IMR-90 (cell line): ENCODE results near the gene SMYD4. TPM values are rescaled to one million over a fixed set of nuclear protein-coding genes. Genes with fewer than 3 reads are reported as not detected.

Source experiments
- ATAC-seq: fragments of 200-7000 bp; cut with Tn5 transposase; 2 replicates; pipeline ENCODE4 v1.9.1; 2020; ENCODE audit warnings: low read depth, mild to moderate bottlenecking, moderate library complexity
- BruUV-seq: library from RNA; stranded (reverse); fragments of 400-500 nt; replicated peaks from 2 replicates; lab custom pipeline; 2021; lab: Mats Ljungman, UMichigan
- CTCF ChIA-PET: fragments of 300-600 bp; formaldehyde crosslinking; extraction: SDS; loops from one replicate; lab custom pipeline; 2021; ENCODE audit warnings: antibody characterized with exemption; lab: Yijun Ruan, JAX
- POLR2A ChIA-PET: fragments of 300-600 bp; sonication (Branson Sonifier 250); formaldehyde crosslinking; loops from one replicate; lab custom pipeline; 2022; ENCODE audit warnings: antibody characterized with exemption; ENCODE audit not compliant: unreplicated experiment; lab: Charles Lee
- DNase-seq: peaks from one replicate; pipeline ENCODE4 v3.0.0; 2013
- H2AFZ ChIP-seq: replicated peaks from 2 replicates; pipeline ENCODE3; 2013; ENCODE audit warnings: low read length, mild to moderate bottlenecking; ENCODE audit not compliant: poor library complexity
- H2AK5ac ChIP-seq: 2 replicates; pipeline ENCODE4 v1.6.1; 2013; ENCODE audit warnings: low read depth, low read length, inconsistent platforms
- H2AK9ac ChIP-seq: replicated peaks from 2 replicates; pipeline ENCODE3; 2013; ENCODE audit warnings: mild to moderate bottlenecking, low read depth, low read length, moderate library complexity; ENCODE audit not compliant: poor library complexity
- H2BK120ac ChIP-seq: 2 replicates; pipeline ENCODE4 v1.6.1; 2013; ENCODE audit warnings: low read depth, low read length, inconsistent platforms
- H2BK15ac ChIP-seq: 3 replicates; pipeline ENCODE4 v1.6.1; 2013; ENCODE audit warnings: low read depth, low read length, inconsistent platforms
- H2BK20ac ChIP-seq: 2 replicates; pipeline ENCODE4 v1.6.1; 2013; ENCODE audit warnings: low read depth, mild to moderate bottlenecking, inconsistent platforms, low read length, moderate library complexity
- H2BK5ac ChIP-seq: 2 replicates; pipeline ENCODE4 v1.6.1; 2013; ENCODE audit warnings: mild to moderate bottlenecking, low read depth, low read length, inconsistent platforms; ENCODE audit not compliant: poor library complexity, severe bottlenecking
- H3K14ac ChIP-seq: replicated peaks from 2 replicates; pipeline ENCODE4 v1.6.1; 2013; ENCODE audit warnings: low read depth, low read length, inconsistent platforms
- H3K18ac ChIP-seq: 2 replicates; pipeline ENCODE4 v1.6.1; 2013; ENCODE audit warnings: low read depth, low read length, control low read depth
- H3K23ac ChIP-seq: 2 replicates; pipeline ENCODE4 v1.6.1; 2013; ENCODE audit warnings: low read depth, low read length, inconsistent platforms
- H3K27ac ChIP-seq: 2 replicates; pipeline ENCODE4 v1.5.1; 2013; ENCODE audit warnings: mild to moderate bottlenecking, control low read depth, low read length; ENCODE audit not compliant: insufficient read depth
- H3K27me3 ChIP-seq: 2 replicates; pipeline ENCODE4 v1.6.1; 2013; ENCODE audit warnings: low read length; ENCODE audit not compliant: control insufficient read depth, insufficient read depth
- H3K36me3 ChIP-seq: 2 replicates; pipeline ENCODE4 v1.6.1; 2013; ENCODE audit warnings: low read length, mixed read lengths; ENCODE audit not compliant: control insufficient read depth, insufficient read depth
- H3K4ac ChIP-seq: 2 replicates; pipeline ENCODE4 v1.6.1; 2013; ENCODE audit warnings: low read depth, low read length, inconsistent platforms
- H3K4me1 ChIP-seq: 2 replicates; pipeline ENCODE4 v1.6.1; 2013; ENCODE audit warnings: low read length, mixed read lengths; ENCODE audit not compliant: control insufficient read depth, insufficient read depth
- H3K4me2 ChIP-seq: 2 replicates; pipeline ENCODE4 v1.6.1; 2013; ENCODE audit warnings: low read depth, mild to moderate bottlenecking, control low read depth, low read length, moderate library complexity
- H3K4me3 ChIP-seq: 2 replicates; pipeline ENCODE4 v1.5.1; 2013; ENCODE audit warnings: low read depth, mild to moderate bottlenecking, control low read depth, low read length, moderate library complexity; ENCODE audit not compliant: insufficient read depth
- H3K56ac ChIP-seq: 2 replicates; pipeline ENCODE4 v1.6.1; 2013; ENCODE audit warnings: low read length, inconsistent platforms; ENCODE audit not compliant: insufficient read depth; ENCODE audit errors: extremely low read depth
- H3K79me1 ChIP-seq, 2 experiments: 2 replicates each; pipeline ENCODE4 v1.6.1; 2013; ENCODE audit warnings: low read length in 2 of 2, inconsistent platforms in 1 of 2, low read depth in 1 of 2
- H3K9ac ChIP-seq: 2 replicates; pipeline ENCODE4 v1.6.1; 2013; ENCODE audit warnings: low read depth, low read length, control low read depth
- H3K9me1 ChIP-seq: 2 replicates; pipeline ENCODE4 v1.6.1; 2013; ENCODE audit warnings: low read length, inconsistent platforms; ENCODE audit not compliant: insufficient read depth
- H3K9me3 ChIP-seq: 2 replicates; pipeline ENCODE4 v1.6.1; 2013; ENCODE audit warnings: low read length; ENCODE audit not compliant: control insufficient read depth, insufficient read depth
- H4K20me1 ChIP-seq: 2 replicates; pipeline ENCODE4 v1.6.1; 2013; ENCODE audit warnings: low read length, inconsistent platforms; ENCODE audit not compliant: insufficient read depth
- H4K5ac ChIP-seq: 2 replicates; pipeline ENCODE4 v1.6.1; 2013; ENCODE audit warnings: mild to moderate bottlenecking, low read depth, low read length, control low read depth
- H4K8ac ChIP-seq, 2 experiments: 2 replicates each; pipeline ENCODE4 v1.6.1; 2013; ENCODE audit warnings: low read depth in 2 of 2, low read length in 2 of 2, control low read depth in 1 of 2, inconsistent platforms in 1 of 2
- H4K91ac ChIP-seq: 2 replicates; pipeline ENCODE4 v1.6.1; 2013; ENCODE audit warnings: low read depth, low read length, inconsistent platforms; ENCODE audit not compliant: insufficient read depth
- BHLHE40 ChIP-seq: fragments of 150-350 bp; IDR thresholded peaks from 2 replicates; pipeline ENCODE4 v1.6.1; 2016; ENCODE audit warnings: mild to moderate bottlenecking, low read depth, low read length
- CEBPB ChIP-seq: IDR thresholded peaks from 2 replicates; pipeline ENCODE4 v1.6.1; 2012; ENCODE audit warnings: low read depth, low read length, improper control_type of control experiment
- CHD1 ChIP-seq: IDR thresholded peaks from 2 replicates; pipeline ENCODE4 v1.6.1; 2012; ENCODE audit warnings: low read depth, low read length, improper control_type of control experiment
- CTCF ChIP-seq: conservative IDR thresholded peaks from 2 replicates; pipeline ENCODE4 v1.5.1; 2012; ENCODE audit warnings: mild to moderate bottlenecking, low read depth, low read length, improper control_type of control experiment
- FOS ChIP-seq: fragments of 150-350 bp; IDR thresholded peaks from 2 replicates; pipeline ENCODE4 v1.6.1; 2016; ENCODE audit warnings: low read depth, low read length
- MAFK ChIP-seq: IDR thresholded peaks from 2 replicates; pipeline ENCODE4 v1.6.1; 2012; ENCODE audit warnings: low read depth, low read length, improper control_type of control experiment
- MAZ ChIP-seq: IDR thresholded peaks from 2 replicates; pipeline ENCODE4 v1.6.1; 2012; ENCODE audit warnings: low read depth, mild to moderate bottlenecking, low read length, improper control_type of control experiment, moderate library complexity, borderline replicate concordance
- MXI1 ChIP-seq: IDR thresholded peaks from 2 replicates; pipeline ENCODE4 v1.6.1; 2012; ENCODE audit warnings: low read depth, mild to moderate bottlenecking, low read length, moderate library complexity, borderline replicate concordance
- NFE2L2 ChIP-seq: fragments of 150-350 bp; IDR thresholded peaks from 2 replicates; pipeline ENCODE4 v1.6.1; 2016; ENCODE audit warnings: low read depth, mild to moderate bottlenecking, low read length
- POLR2A ChIP-seq: IDR thresholded peaks from 2 replicates; pipeline ENCODE4 v1.6.1; 2012; ENCODE audit warnings: mild to moderate bottlenecking, low read depth, low read length
- RAD21 ChIP-seq: IDR thresholded peaks from 2 replicates; pipeline ENCODE4 v1.6.1; 2012; ENCODE audit warnings: low read length, improper control_type of control experiment
- RCOR1 ChIP-seq: IDR thresholded peaks from 2 replicates; pipeline ENCODE4 v1.6.1; 2012; ENCODE audit warnings: mild to moderate bottlenecking, low read length, improper control_type of control experiment; ENCODE audit not compliant: insufficient replicate concordance
- RFX5 ChIP-seq: IDR thresholded peaks from 2 replicates; pipeline ENCODE4 v1.8.0; 2012; ENCODE audit warnings: low read depth, mild to moderate bottlenecking, low read length, moderate library complexity
- SMC3 ChIP-seq: fragments of 150-350 bp; IDR thresholded peaks from 2 replicates; pipeline ENCODE4 v1.6.1; 2016; ENCODE audit warnings: low read depth, mild to moderate bottlenecking, antibody characterized with exemption, low read length, moderate library complexity
- USF2 ChIP-seq: fragments of 150-350 bp; IDR thresholded peaks from 2 replicates; pipeline ENCODE4 v1.6.1; 2017; ENCODE audit warnings: mild to moderate bottlenecking, antibody characterized with exemption, low read length, low read depth
- WGBS, 2 experiments: methylation state at CpG; one replicate each; pipeline versions ENCODE4 v1.1.5 to v1.1.7; 2013; ENCODE audit warnings: missing lambda C conversion rate in 2 of 2; ENCODE audit not compliant: insufficient read length in 1 of 2; ENCODE audit errors: extremely low coverage in 2 of 2; 5-methylcytosine and 5-hydroxymethylcytosine counted together
- dilution Hi-C: fragments of 300-500 bp; cut with HindIII; formaldehyde crosslinking; loops from one replicate; pipeline ENCODE4 v1.14.3; 2018; ENCODE audit warnings: low sequenced_read_pairs; ENCODE audit not compliant: unreplicated experiment
- in situ Hi-C: fragments of 300-500 bp; cut with MboI; formaldehyde crosslinking; loops from 3 replicates; pipeline ENCODE4 v1.14.3; 2019; ENCODE audit warnings: low sequenced_read_pairs, inconsistent platforms, mixed read lengths
- intact Hi-C: fragments of 100-400 bp; cut with micrococcal nuclease; formaldehyde crosslinking; loops from 2 replicates; pipeline ENCODE4 v1.10.0; 2022
- polyA plus RNA-seq, 3 experiments: library from polyadenylated mRNA; depleted of rRNA; stranded (reverse); fragments of >200 nt; gene quantifications; 2 replicates each; pipeline ENCODE4 v1.2.3, GENCODE V29; 2012; ENCODE audit warnings: low replicate concordance in 1 of 3
- total RNA-seq: library from RNA; depleted of rRNA; stranded (reverse); fragments of >200 nt; gene quantifications from 2 replicates; pipeline ENCODE4 v1.2.3, GENCODE V29; 2012
- TF ChIP-seq, protein P1 (sequence below): fragments of 150-350 bp; IDR thresholded peaks from 2 replicates; pipeline ENCODE4 v1.6.1; 2016; ENCODE audit warnings: low read depth, mild to moderate bottlenecking, low read length, moderate library complexity, borderline replicate concordance

The SMYD4 gene
- total and polyA plus RNA-seq, 2 of the 4 experiments (the other 2 are of a cell fraction) = 5.3 to 7.2 TPM

DNA sequence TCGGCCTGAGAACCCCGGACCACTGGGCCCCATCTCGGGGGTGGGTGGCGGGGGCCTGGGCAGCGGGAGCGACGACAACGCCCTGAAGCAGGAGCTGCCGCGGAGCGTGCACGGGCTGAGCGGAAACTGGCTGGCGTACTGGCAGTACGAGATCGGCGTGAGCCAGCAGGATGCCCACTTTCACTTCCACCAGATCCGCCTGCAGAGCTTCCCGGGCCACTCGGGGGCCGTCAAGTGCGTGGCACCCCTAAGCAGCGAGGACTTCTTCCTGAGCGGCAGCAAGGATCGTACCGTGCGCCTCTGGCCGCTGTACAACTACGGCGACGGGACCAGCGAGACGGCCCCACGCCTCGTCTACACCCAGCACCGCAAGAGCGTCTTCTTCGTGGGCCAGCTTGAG lies 95.9 kb downstream of the SMYD4 start:
- Histone ChIP-seq H2AFZ (no peak overlapping the region), H3K4me1 (peaks cover 8% of the 10 kb centered on the region), H3K36me3 (peaks cover 26% of the 10 kb centered on the region), H4K91ac (no peak overlapping the region), H3K27me3 (no peaks in the 10 kb centered on the region), H3K4ac (no peak overlapping the region), H3K9me1 (peaks cover 5% of the 10 kb centered on the region; the same call in 1 of the 2 replicates), H3K14ac (no peak overlapping the region), H3K56ac (no peak overlapping the region), H2BK15ac (no peak overlapping the region), H3K4me3 (no peak overlapping the region), H2BK20ac (no peak overlapping the region), H3K18ac (no peak overlapping the region), H3K9ac (no peak overlapping the region), H3K9me3 (no peaks in the 10 kb centered on the region), H2AK5ac (no peak overlapping the region), H4K5ac (no peak overlapping the region), H2BK5ac (no peak overlapping the region), H3K23ac (no peak overlapping the region), H4K8ac (no peak overlapping the region), H2BK120ac (no peak overlapping the region), H2AK9ac (no peak overlapping the region), H3K79me1 (peaks cover 0 to 13% of the 10 kb centered on the region in 2 experiments; a peak in 1 of 4 replicates), H4K20me1 (no peaks in the 10 kb centered on the region), H3K27ac (no peak overlapping the region), H3K4me2 (no peak overlapping the region)
- POLR2A ChIA-PET = interaction anchor here (0.6 kb wide), 1 partner anchor 17 kb away, joined by 3 read pairs; no protein-coding TSS in a partner anchor
- DNase-seq (no peak), ATAC-seq (no peak)
- in situ Hi-C loops (no loop called here), intact Hi-C loops (no loop called here), dilution Hi-C loops (no loop called here)
- 90% methylated on average over 25 of the region's 38 CpGs; no CpG with 5 or more reads in 1 of the 2 experiments for WGBS, 2 experiments
- CTCF ChIA-PET = no interaction called here
- TF ChIP-seq, protein P1, sequence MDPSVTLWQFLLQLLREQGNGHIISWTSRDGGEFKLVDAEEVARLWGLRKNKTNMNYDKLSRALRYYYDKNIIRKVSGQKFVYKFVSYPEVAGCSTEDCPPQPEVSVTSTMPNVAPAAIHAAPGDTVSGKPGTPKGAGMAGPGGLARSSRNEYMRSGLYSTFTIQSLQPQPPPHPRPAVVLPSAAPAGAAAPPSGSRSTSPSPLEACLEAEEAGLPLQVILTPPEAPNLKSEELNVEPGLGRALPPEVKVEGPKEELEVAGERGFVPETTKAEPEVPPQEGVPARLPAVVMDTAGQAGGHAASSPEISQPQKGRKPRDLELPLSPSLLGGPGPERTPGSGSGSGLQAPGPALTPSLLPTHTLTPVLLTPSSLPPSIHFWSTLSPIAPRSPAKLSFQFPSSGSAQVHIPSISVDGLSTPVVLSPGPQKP = no peak
- TF ChIP-seq SMC3 = no peak
- TF ChIP-seq RFX5 = no peak
- TF ChIP-seq MAZ = no peak
- TF ChIP-seq MAFK = no peak
- TF ChIP-seq FOS = no peak
- TF ChIP-seq CEBPB = no peak
- TF ChIP-seq CTCF = no peak
- TF ChIP-seq POLR2A = no peak
- TF ChIP-seq RCOR1 = no peak
- no peak for TF ChIP-seq NFE2L2
- TF ChIP-seq USF2 = no peak
- TF ChIP-seq BHLHE40 = no peak
- no peak for TF ChIP-seq CHD1
- no peak for TF ChIP-seq MXI1
- no peak for TF ChIP-seq RAD21
- no TSS peak for BruUV-seq
